ENCODE data around the gene UFD1.

DNA sequence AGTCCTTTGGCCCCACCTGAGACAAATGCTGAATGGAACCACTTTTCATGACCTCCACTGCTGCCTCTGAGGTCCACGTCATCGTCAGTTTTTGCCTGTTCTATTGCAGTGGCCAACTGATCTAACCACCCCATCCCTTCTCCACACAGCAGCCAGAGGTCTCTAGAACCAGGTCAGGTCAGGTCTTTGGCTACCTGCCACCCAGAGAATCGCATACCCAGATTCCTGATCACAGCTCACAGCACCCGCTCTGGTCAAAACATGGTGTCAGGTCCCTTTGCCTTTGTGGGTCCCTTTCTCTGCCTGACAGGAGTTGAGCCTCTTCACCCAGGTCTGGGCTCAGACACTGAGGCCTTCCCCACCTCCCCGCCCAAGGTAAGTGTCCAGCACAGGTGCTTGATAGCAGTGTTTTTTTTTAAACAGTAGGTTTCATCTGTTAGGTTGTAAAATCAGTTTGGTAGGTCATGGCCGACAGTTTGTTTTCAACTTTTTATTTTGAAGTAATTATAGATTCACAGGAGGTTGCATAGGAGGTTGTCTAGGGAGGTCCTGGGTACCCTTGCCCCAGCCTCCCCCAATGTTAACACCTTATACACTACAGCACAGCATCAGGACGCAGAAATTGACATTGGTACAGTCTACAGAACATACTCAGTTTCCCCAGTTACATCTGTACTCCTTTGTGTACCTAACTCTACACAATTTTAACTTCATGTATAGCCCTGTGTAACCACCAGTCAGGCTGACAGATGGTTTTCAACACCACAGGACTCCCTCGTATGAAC lies 38.4 kb downstream of the UFD1 start:
- TF ChIP-seq, protein P1, sequence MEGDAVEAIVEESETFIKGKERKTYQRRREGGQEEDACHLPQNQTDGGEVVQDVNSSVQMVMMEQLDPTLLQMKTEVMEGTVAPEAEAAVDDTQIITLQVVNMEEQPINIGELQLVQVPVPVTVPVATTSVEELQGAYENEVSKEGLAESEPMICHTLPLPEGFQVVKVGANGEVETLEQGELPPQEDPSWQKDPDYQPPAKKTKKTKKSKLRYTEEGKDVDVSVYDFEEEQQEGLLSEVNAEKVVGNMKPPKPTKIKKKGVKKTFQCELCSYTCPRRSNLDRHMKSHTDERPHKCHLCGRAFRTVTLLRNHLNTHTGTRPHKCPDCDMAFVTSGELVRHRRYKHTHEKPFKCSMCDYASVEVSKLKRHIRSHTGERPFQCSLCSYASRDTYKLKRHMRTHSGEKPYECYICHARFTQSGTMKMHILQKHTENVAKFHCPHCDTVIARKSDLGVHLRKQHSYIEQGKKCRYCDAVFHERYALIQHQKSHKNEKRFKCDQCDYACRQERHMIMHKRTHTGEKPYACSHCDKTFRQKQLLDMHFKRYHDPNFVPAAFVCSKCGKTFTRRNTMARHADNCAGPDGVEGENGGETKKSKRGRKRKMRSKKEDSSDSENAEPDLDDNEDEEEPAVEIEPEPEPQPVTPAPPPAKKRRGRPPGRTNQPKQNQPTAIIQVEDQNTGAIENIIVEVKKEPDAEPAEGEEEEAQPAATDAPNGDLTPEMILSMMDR (IDR thresholded peaks at IDR 0.05; ENCODE audit: low read depth, low read length), result no peak
- no peak for TF ChIP-seq EZH2phosphoT487 (IDR thresholded peaks at IDR 0.05; ENCODE audit: low read depth)
